GM21576 (cell line): Measurements from ENCODE around the gene NEK4.
"Not testable (repeated sequence)": the region's sequence is repeated elsewhere in the genome, so short reads cannot be mapped to it uniquely, and the experiment has no call there.

Experiments
- ATAC-seq: cut with Tn5 transposase; IDR thresholded peaks from one replicate; pipeline ENCODE4 v1.9.1; 2021; ENCODE audit warnings: mild to moderate bottlenecking, moderate library complexity; ENCODE audit not compliant: unreplicated experiment

NEK4 gene

GRCh38 chr3:52779837-52780585 lies 9.3 kb upstream of the NEK4 start:
- no peak for ATAC-seq

- ATAC-seq = no peak
These were observed 8.5 kb upstream of the NEK4 start for GRCh38 chr3:52779011-52779836.

DNA sequence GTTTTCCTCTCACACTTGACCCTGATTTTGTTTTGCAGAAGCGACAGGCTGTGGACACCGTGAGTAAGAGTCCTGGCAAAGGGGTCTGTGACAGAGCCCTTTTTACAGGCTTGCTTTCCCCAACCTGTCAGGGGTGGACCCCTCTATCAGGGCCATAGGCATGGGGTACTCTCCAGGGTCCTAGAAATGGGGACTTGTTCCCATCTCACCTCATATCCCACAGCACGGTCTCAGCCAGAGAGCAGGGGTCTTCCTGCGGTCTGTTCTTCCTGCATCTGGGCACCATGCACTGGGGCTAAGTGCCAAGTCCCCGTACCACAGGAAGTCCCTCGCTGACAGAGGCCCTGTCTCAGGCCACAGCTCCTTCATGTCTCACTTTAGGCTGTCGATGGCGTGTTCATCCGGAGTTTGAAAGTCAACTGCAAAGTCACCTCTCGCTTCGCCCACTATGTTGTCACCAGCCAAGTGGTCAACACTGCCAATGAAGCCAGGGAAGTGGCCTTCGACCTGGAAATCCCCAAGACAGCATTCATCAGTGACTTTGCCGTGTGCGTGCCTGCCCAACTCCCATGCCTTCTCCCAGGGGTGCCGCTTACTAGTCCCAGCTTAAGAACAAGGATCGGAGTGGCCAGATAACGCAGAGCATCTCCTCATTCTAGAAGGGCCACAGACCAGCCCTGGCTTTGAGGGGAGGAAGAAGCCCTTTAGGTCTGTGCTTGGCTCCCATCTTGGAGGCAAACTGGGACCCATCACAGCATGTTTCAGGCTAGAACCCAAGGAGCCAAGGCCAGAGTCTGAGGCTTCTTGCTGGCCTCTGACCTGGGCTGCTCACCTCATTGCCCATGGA lies 7.4 kb upstream of the NEK4 start:
- no peak for ATAC-seq

GRCh38 chr3:52777127-52777958 lies 6.6 kb upstream of the NEK4 start, which contains the start of gene ITIH1:
Gene ITIH1 (plus strand): TSS chr3:52777599. CDS start chr3:52777616, 17 bp downstream.
- ATAC-seq = no peak

DNA sequence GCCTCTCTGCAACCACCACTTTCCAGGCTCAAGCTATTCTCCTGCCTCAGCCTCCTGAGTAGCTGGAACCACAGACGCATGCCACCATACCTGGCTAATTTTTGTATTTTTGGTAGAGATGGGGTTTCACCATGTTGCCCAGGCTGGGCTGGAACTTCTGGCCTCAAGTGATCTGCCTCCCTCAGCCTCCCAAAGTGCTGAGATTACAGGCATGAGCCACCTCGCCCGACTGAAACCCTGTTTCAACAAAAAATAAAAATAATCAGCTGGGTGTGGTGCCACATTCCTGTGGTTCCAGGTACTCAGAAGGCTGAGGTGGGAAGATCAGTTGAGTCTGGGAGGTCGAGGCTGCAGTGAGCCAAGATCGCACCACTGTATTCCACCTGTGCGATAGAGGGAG lies 5.7 kb upstream of the NEK4 start:
- not testable (repeated sequence) for ATAC-seq

DNA sequence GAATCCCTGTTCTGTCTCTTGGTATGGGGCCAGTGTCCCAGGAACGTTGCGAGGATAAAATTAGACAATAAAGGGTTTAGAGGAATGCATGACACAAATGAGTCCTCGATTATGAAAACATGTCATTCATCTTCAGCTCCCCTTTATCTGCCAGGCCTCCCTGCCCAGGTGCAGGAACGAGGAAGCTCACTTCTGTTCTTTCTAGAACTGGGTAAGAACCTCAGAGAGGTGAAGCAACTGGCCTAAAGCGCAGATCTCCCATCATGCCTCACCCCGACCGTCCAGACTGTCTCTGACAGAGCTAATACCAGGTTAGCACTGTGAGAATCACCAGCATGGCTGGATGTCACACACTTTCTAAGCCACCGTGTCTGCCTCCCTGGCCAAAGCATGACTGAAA lies 5.1 kb upstream of the NEK4 start:
- no peak for ATAC-seq

DNA sequence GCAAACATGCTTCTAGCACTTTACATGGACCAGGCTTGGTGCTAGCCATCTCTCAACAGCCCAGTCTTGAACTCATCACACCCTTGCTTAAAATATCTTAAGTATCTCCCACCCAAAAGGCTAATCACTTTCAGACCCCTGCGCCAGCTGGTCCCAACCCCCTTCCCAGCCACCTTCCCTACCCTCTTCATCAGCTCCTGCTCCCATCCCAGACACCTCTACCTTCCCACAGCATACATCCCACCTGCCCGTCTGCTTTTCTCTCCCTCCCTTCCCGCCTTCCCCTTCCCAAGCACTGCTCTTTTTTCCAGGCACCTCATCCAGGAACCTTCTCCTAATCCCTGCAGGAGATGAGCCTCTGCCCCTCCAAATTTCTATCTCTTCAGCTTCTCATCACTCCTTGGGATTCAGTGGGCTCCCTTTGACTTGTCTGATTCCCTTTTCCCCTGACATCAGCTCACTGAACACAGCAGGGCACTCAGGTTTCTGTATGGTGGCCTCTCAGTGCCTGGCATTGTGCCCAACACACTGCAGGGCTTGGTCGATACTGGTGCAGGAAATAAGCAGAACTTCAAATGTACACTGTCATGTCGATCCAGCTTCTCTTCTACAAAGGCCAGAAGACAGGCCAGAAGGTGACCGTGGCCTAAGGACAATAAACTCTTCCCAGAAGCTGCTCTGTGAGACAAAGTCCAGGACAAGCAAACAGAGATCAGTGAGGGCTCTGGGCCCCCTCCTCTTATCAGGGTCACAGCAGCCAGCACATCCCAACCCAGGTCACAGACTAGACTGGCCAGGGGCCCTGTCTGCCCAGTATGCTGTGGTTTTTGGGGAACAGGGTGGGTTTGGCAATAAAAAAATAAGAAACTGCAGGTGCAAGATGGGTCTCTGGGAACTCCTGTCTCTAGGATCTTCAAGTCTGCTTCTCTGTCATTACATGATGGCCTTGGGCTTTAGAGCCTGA lies 4.4 kb upstream of the NEK4 start:
- no peak for ATAC-seq

DNA sequence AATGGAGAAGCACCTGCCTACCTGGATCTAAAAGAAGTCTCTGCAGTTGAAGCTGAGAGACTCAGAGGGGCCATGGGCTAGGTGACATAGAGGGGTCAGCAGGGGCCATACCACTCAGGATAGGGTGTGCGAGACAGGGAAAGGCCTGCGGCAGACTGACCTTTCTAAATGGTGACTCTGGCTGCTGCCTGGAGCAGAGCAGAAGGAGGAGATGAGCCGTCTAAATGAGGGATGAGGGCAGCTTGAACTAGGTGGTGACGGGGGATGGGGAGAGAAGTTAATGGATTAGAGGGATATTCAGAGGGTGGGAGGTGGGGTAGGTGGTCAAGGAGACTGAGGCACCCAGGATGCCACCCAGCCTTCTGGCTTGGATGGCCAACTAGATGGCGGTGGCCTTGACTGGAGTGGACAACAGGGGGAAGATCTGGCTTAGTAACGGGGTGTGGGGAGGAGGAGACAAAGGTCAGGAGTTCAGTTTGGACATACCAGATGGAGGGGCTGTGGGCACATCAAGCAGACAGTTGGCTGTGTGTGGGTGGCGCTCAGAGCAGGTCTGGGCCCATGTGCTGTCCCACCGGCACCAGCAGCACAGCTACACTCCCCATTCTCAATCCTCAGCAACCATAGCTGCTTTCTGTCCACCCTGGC lies 3.5 kb upstream of the NEK4 start:
- ATAC-seq = no peak

DNA sequence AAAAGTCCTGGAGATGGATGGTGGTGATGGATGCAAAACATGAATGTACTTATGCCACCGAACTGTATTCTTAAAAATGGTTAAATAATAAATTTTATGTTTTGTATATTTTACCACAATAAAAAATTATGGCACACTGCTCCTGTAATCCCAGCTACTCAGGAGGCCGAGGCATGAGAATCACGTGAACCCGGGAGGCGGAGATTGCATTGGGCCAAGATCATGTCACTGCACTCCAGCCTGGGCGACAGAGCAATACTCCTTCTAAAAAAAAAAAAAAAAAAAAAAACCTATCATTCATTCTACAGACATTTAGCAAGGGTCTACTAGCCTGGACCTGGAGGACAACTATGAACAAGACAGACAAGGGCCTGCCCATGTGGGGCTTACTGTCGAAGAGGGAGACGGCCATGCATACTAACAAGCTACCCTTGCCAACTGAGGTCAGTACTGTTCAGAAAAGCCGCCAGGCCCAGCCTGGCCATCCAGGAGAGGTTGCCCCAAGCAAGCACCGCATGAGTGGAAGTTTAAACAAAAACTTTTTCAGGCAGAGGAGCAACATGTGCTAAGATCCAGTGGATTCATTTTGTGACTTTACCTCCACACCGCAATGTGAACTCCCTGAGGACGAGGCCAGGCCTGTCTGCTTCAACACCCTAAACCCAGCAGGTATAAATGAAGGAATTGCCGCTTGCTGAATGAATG lies 2.8 kb upstream of the NEK4 start:
- ATAC-seq = no peak

DNA sequence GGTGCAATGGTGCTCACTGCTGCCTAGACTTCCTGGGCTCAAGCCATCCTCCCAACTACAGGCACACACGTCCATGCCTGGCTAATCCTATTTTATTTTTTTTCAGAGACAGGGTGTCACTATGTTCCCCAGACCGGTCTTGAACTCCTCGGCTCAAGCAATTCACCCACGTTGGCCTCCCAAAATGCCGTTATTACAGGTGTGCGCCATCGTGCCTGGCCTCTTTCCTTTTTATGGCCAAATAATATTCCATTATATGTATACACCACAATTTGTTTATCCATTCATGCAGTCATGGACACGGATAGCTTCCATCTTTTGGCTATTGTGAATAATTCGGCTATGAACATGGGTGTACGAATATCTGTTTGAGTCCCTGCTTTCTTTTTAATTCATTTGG lies 962 bp upstream of the NEK4 start:
- no peak for ATAC-seq

- ATAC-seq = no peak
These were observed 568 bp upstream of the NEK4 start for GRCh38 chr3:52771334-52771681.

GRCh38 chr3:52769786-52770455 lies 819 bp downstream of the NEK4 start:
- no peak for ATAC-seq

- ATAC-seq = no peak
These were observed 7.3 kb downstream of the NEK4 start for GRCh38 chr3:52763466-52763865.

- ATAC-seq = no peak
These were observed 14.6 kb downstream of the NEK4 start for GRCh38 chr3:52756141-52756540.

DNA sequence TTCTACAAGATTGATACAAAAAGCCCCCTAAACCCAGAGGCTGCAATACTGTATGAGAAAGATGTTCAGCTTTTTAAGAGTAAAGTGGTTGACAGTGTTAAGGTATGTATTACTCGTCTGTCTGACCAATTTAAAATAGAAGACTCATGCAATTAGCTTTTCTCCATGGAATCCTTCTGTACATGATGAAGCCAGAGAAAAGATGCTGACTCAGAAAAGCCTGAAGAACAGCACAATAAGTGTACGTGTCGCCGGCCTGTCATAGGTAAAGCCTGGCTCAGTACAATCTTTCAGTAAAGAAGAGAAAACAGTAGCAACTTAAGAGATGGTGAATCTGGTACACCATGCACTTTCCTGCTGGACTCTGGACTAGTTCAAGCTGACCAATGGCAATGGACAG lies 16.4 kb downstream of the NEK4 start:
- ATAC-seq = no peak

GRCh38 chr3:52752045-52752660 lies 18.6 kb downstream of the NEK4 start:
- no peak for ATAC-seq

- no peak for ATAC-seq
These were observed 27.0 kb downstream of the NEK4 start for GRCh38 chr3:52743721-52744120.
